ENCODE results near the gene PTPN1.
"Not testable (repeated sequence)": the region's sequence is repeated elsewhere in the genome, so short reads cannot be mapped to it uniquely, and the experiment has no call there.

Gene PTPN1

DNA sequence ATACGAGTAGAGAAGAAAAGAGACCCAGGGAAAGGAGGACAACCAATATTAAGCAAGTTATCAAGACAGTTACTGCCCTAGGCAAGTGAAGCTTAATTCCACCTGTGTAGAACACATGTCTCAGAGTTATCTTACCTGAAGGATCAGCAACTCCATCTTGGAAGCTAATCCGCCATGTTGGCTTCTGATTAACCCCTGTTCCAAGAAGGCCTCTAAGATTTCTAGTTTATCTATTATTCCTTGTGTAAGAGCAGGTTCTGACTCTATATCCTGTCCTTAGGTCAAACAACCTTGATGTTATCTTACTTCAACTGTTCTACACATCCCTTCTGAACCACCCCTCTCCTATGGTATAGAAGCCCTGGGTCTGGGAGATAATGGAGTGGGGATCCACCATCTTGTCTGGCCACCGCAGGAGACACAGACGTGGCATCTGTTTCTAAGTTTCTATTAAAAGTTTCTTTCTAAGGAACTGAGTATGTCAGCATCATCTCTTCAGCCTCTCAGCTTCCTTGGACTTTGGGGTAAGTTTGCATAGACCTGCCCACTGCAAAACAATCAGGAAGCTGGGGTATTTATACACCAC, 27.7 kb upstream of the PTPN1 start:
- DNase-seq: no peak

- DNase-seq: no peak
Measured at GRCh38 chr20:50484271-50484976, 25.8 kb upstream of the PTPN1 start.

DNA sequence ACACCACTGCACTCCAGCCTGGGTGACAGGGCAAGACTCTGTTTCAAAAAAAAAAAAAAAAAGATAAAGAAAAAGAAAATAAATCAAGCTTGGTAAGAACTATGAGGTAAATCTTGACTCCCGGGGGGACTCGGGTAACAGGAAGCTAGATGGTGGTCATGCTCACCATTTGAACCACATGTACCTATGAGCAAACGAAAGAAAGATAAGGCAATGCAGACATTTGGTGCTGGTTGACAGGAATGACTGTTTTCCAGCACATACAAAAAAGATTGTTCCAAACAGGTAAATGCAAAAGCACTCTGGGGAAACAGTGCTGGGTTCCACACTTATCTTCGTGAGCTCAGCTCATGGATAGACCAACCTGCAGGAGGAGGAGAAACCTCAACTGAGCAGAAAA, 22.8 kb upstream of the PTPN1 start:
- DNase-seq: no peak

GRCh38 chr20:50488236-50488806, 21.9 kb upstream of the PTPN1 start:
- DNase-seq: no peak

- no peak for DNase-seq
Measured at GRCh38 chr20:50491168-50491567, 19.0 kb upstream of the PTPN1 start.

GRCh38 chr20:50491926-50492634, 18.1 kb upstream of the PTPN1 start:
- DNase-seq: peak; percentile 14 to 48

GRCh38 chr20:50493881-50494253, 16.3 kb upstream of the PTPN1 start:
- DNase-seq: no peak

- DNase-seq: no peak
Measured at GRCh38 chr20:50494428-50494827, 15.8 kb upstream of the PTPN1 start.

DNA sequence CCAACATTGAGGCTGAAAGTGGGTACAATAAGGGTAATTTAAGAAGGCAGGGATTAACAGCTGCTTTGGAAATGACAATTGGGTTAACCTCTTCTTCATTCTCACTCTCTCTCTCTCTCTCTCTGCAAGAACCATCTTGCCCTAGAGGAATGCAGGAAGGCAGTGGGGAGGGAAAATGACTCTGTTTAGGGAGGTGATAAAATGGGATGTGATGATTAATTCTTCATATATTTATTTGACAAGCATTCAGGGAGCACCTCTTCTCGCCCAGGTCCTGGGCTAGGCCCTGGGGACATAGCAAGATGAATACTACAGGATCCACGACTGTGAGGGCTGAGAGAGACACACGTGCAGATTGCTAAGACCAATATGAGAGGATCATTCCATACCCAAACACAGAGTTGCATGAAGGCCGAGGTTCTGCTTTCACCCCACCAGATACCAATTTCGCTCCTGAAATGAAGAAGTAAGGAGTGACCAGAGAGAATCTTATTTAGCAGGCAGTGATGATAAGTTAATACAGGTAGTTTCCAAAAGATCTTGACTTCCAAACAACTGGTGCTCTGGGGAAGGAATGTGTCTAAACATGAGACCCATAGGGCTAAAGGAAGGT, 13.3 kb upstream of the PTPN1 start:
- no peak for DNase-seq

DNA sequence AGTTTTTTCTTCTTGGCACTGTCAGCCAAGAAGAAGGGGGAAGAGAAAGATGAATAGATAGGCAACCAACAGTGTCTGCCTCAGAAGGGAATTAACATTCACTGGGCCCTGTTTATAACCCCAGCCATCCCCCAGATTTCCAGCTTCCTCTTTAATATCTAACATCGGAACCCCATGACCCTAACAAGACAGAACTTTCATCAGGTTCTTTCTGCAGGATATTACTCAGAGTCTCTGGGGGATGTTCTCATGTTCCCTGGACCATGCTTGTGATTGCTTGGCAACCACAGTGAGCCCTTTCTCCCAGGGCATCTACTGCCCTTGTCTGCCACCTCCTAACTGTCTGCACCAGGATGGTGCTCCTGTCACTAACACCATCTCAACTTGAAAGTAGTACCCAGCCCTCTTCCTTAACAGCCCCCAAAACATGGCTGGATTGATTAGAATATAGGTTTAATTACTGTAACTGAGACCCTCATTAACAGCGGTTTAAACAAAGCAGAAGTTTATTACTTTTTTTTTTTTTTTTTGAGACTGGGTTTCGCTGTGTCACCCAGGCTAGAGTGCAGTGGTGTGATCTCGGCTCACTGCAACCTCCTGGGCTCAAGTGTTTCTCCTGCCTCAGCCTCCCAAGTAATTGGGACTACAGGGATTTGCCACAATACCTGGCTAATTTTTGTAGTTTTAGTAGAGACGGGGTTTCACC, 12.0 kb upstream of the PTPN1 start:
- no peak for DNase-seq

DNA sequence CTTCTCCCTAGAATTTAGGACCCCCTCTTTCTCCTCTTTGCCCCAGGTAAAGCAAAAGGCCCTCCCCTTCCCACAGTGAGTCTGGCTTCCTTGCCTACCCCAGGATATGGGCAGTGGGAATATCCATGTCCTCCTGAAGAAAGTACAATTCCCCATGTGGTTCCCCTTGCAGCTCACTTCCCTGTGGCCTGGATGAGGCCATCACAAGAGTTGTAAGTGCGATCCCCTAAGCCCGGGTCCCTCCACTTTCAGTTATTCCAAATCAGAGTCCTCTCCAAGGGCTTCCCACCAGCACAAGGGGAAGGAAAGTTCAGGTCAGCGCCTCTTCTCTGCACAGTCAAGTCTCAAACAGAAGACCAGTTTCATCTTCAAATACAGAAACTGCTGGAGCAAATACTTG, 10.2 kb upstream of the PTPN1 start:
- no peak for DNase-seq

GRCh38 chr20:50501972-50502745, 8.0 kb upstream of the PTPN1 start:
- no peak for DNase-seq

DNA sequence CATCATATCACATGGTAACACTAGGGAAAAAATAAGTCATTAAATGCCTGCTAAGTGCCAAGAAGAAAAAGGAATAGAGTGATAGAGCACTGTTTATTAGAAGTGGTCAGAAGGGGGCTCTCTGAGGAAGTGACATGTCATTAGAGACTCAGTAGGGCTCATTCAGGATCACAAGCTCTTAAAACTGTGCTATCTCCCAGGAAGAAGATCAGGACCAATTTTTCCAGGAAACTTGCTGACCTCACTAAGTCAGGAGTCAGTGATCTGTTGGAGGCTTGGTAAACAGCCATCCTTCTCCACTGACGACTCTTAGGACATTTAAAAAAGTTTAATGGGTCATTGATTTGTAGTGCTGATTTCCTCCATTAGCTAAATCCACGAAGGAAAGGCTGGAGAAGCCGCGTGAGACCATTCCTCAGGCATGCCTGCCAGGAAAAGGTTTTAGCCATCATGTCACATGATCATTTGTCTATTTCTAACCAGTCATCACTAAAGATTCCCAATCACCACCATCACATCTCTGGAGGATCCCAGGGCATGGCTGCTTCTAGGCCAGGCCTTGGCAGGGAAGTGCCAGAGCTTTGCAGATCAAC, 5.9 kb upstream of the PTPN1 start:
- no peak for DNase-seq

GRCh38 chr20:50506270-50506579, 4.0 kb upstream of the PTPN1 start:
- no peak for DNase-seq

DNA sequence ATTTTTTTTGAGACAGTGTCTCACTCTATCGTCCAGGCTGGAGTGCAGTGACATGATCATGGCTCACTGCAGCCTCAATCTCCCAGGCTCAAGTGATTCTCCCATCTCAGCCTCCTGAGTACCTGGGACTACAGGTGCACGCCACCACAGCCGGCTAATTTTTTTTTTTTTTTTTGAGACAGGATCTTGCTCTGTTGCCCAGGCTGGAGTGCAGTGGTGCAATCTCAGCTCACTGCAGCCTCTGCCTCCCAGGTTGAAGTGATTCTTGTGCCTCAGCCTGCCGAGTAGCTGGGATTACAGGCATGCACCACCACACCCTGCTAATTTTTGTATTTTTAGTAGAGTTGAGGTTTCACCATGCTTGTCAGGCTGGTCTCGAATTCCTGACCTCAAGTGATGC, 2.4 kb upstream of the PTPN1 start:
- DNase-seq: not testable (repeated sequence)

GRCh38 chr20:50508171-50508755, 1.9 kb upstream of the PTPN1 start:
- no peak for DNase-seq

DNA sequence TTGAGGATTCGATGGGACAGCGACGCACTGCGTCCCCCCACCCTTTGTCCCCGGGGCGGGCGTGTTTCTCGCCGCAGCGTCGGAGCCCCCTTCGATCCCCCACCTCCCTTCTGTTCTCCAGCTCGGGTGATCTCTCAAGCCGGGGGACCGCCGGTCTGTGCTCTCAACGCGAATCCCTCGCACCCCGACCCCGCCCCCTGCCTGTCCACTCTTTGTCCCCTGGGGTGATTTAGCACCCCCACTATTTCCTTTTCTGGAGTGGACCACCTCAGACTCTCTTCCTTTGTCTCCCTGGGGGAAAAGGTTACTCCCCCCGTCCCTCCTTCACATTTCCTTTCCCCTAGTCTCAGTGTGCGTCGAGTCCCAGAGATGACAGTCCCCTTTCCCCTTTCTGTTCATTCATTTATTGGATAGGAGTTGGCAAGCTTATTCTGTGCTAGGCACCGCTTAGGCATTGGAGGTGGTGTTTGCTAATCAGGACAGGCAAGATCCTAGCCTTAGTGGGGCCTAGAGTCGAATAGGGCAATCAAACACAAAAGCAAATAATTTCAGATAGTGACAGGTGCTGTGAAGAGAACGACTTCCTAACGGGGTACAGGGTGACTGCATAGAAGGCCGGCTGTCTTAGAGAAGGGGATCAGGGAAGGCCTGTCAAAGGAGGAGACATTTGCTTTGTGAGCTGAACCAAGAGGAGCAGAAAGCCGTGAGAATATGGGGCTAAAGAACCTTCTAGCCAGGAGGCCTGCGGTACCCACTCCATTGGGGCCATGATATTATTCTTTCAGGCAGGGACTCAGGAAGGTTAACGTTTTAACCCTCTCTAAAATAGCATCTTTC, 741 bp downstream of the PTPN1 start:
- DNase-seq: no peak

- DNase-seq: no peak
Measured at GRCh38 chr20:50512323-50512722, 2.1 kb downstream of the PTPN1 start.

GRCh38 chr20:50513169-50514034, 3.2 kb downstream of the PTPN1 start:
- DNase-seq: no peak

DNA sequence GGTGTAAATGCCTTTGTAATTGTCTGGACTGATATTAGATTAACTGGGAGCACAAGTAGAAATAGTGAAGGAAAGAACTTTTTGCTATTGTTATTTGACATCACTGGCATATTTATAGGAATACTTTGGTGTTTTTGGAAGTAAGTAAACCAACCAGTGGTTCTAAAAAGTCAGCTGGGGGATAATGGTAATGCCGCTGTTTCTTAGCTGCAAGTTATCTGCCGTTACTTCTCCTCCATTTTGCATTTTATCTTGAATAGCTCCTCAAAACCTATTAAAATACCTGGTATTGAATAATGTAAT, 3.8 kb downstream of the PTPN1 start:
- no peak for DNase-seq

All from NCI-H446 (cell line).